ENCODE measurements around the gene MTA1.

DNA sequence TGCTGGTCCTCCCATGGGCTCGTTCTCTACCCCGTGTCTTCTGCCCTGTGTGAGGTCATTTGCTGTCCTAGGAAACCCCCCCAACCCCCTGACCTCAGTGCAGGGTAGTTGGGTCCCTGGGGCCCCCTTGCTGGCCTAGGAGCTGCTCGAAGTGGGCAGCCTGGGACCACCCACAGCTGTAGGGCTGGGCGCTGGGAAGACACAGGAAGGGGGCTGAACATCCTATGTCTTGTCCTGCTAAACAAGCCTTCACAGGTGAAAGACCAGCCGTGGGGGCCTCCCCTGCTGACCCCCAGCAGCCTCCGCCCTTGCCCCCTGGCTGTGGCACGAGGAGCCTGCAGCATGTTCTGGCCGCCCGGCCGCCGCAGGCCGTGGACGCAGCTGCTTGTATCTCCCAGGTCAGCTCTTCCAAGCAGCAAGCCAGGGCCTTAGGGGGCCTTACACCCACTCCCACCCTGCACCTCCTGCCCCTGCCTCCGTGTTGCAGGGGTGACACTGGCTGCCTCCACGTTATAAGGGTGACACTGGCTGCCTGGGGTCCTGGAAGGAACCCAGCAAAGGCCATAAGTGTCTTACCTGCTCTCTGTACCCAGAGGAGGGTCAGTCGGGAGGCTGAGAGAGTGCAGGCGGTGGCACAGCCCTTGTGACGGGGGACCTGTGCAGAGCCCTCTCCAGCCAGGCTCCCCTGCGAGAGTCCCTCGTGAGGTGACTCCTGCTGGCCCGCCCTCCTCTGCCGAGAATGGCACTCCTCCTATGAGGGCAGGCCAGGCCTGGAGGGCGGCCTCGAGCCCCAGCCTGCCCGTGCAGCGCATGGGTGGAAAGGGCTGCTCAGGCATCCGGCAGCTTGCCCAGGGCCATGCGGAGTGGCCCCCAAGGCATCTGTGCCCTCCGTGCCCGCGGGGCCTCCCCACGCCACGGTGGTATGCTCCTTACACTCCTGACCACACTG, 32.8 kb upstream of the MTA1 start:
- TF ChIP-seq, protein P1, sequence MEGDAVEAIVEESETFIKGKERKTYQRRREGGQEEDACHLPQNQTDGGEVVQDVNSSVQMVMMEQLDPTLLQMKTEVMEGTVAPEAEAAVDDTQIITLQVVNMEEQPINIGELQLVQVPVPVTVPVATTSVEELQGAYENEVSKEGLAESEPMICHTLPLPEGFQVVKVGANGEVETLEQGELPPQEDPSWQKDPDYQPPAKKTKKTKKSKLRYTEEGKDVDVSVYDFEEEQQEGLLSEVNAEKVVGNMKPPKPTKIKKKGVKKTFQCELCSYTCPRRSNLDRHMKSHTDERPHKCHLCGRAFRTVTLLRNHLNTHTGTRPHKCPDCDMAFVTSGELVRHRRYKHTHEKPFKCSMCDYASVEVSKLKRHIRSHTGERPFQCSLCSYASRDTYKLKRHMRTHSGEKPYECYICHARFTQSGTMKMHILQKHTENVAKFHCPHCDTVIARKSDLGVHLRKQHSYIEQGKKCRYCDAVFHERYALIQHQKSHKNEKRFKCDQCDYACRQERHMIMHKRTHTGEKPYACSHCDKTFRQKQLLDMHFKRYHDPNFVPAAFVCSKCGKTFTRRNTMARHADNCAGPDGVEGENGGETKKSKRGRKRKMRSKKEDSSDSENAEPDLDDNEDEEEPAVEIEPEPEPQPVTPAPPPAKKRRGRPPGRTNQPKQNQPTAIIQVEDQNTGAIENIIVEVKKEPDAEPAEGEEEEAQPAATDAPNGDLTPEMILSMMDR (IDR thresholded peaks at IDR 0.05): no peak
- TF ChIP-seq EZH2 (IDR thresholded peaks at IDR 0.05) (no peak), EZH2phosphoT487 (IDR thresholded peaks at IDR 0.05) (no peak)

All from neural progenitor cell (in vitro differentiated cells).